NCI-H69 (cell line): ENCODE data around the gene SCLY.
A peak's percentile ranks its signal among the peaks of the same experiment; 100 is the strongest.

Experiments
- DNase-seq: peaks from one replicate; lab custom pipeline; 2025; lab: John Stamatoyannopoulos, UW

The SCLY gene

DNA sequence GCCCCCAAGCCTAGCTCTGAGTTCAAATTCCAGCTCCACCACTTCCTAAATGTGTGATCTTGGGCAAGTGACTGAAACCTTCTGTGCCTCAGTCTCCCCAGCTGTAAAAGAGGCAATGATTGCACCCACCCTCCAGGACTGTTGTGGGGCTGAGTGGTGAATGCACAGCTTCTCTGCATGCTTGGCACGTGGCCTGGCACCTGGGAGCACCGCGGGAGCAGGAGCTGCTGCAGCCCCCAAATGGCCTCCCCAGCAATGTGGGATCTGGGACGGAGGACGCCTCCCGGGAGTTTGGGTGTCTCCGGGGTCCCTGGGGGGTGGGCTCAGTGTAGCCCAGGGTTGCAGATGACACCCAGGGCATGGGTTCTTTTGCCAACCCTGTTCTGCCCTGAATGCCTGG, 79.2 kb downstream of the SCLY start:
- DNase-seq, result no peak

DNA sequence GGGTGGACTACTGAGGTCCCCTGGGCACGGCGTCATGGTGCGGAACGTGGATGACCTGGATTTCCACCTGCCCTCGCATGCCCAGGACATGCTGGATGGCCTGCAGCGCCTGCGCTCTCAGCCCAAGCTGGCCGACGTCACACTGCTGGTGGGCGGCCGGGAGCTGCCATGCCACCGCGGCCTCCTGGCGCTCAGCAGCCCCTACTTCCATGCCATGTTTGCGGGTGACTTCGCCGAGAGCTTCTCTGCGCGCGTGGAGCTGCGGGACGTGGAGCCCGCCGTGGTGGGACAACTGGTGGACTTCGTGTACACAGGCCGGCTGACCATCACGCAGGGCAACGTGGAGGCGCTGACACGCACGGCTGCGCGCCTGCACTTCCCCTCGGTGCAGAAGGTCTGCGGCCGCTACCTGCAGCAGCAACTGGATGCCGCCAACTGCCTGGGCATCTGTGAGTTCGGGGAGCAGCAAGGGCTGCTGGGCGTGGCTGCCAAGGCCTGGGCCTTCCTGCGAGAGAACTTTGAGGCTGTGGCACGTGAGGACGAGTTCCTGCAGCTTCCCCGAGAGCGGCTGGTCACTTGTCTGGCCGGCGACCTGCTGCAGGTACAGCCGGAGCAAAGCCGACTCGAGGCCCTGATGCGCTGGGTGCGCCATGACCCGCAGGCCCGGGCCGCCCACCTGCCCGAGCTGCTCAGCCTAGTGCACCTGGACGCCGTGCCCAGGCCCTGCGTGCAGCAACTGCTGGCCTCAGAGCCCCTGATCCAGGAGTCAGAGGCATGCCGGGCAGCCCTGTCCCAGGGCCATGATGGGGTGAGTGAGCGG, 80.1 kb downstream of the SCLY start:
- no peak for DNase-seq

DNA sequence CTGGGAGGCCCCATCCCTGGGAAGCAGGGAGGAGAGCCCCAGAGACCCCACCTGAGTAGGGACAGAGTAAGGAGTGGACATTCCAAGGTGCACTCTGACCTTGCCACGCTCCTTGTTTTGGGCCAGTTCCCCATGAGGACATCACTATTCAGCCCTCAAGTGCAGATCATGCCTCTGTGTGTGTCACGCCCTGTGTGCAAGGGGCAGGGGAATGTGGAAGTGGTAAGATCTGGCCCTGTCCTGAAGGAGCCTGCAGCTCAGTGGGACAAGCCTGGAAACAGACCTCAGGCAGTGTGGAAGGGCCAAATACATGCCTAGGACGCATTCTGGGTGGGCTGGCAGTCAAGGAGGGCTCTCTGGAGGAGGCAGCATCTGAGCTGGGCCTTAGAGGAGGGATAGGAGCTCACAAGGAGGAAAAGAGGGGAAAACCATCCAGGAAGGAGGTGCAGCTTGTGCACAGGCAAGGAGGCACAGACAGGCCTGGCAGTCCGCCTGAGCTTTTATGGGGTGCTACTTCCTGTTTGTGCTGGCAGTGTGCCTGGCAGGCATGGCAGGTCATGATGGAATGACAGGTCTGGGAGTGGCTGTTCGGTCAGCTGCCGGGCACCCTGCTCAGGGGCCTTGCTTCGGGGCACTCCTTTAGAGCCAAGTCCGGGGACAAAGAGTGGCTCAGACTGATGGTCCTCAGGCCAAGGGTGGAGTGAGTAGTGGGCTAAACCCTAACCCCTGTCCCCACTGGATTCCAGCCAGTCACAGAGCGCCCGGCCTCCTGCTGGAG, 80.9 kb downstream of the SCLY start:
- DNase-seq, result peak; percentile 62

DNA sequence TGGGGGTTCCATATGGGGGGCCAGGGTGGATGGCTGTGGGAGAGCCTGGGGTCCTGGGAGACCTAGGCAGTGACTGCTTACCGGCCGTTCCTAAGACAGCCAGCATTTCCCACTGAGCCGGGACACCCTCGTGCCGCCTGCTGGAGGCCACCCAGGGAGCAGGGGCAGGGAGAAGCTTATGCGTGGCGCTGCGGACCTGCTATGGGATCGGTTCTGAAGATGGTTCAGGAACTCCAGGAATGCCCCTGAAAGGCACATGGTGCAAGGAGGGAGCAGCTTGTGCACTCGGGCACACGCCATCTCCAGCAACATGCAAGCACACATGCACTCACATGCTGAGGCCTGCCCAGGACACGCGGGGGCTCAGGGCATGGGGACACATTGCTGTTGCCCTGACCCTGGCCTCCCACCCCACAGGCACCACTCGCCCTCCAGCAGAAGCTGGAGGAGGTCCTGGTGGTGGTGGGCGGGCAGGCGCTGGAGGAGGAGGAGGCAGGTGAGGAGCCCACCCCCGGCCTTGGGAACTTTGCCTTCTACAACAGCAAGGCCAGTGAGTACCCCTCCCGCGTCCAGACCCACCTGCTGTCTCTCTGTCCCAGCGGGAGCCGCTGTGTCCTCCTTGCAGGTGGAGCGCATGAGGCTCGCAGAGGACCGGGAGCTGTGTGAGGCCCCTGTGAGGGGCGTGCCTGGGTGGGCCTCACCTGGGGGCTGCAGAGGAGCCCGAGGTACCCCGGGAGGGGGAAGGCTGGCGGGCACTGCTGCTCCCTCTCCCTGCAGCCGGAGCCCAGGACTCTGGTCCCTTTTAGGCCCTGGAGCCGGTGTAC, 81.8 kb downstream of the SCLY start:
- DNase-seq, result no peak

DNA sequence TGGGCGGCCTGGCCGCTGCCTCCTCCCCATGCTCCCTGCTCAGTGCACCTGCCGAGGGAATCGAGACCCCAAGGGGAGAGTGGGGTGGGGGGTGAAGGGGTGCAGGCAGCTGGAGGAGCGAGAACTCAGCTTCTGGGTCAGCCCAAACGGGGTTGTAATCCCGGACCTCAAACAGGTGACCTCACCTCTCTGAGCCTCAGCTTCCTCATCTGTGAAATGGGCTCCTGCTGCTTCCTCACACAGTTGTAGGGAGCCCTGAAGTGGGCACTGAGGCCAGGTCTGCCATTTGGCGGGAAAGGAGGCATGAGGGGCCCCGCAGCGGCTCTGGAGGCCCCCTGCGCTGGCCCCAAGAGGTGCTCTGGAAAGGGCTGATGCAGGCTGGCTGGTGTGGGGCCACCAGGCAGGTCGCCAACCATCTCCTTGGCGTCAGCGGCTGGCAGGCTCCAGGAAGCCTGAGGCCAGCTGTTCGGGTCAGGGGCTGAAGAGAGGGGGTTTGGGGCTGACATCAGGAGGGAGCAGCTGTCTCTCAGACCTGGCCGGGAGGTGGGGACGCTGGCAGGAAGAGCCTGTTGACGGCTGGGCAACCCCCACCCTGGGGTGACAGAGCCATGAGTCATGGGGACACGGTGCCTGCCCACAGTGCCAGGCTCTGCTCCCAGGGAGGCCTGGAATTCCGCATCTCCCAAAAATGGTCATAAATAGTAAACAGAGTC, 82.6 kb downstream of the SCLY start:
- DNase-seq, result no peak

DNA sequence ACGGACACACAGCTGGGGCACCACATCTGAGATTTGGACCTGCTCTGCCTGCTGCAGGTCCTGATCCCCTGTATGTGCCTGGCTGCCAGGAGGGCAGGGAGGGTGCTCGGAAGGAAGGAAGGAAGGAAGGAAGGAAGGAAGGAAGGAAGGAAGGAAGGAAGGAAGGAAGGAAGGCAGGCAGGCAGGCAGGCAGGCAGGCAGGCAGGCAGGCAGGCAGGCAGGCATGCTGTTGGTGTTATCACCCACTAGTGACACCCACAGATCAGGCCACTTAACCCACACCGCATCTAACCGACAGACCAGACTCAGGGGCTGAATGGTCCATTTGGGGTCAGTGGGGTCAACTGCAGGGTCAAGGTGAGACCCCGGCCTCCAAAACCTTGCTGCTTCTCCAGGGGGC, 83.5 kb downstream of the SCLY start:
- no peak for DNase-seq

DNA sequence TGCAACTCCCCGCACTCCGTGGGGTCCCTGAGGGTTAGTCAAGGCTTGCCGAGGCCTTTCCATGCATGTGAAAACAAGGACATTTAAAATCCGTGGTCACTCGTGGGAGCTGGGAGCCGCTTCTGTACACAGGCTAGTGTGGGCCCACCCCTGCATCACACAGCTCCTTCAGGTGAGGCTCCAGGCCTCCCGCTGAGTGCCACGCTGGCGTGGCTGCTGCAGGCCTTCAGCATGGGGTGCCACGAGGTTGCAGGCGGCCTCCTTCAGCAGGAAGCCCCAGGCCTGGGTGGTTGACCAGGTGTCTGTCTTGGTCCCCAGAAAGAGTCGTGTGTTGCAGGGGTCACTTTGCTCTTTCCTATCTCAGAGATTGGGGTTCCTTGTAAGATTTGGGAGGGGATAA, 84.2 kb downstream of the SCLY start:
- DNase-seq, result no peak

DNA sequence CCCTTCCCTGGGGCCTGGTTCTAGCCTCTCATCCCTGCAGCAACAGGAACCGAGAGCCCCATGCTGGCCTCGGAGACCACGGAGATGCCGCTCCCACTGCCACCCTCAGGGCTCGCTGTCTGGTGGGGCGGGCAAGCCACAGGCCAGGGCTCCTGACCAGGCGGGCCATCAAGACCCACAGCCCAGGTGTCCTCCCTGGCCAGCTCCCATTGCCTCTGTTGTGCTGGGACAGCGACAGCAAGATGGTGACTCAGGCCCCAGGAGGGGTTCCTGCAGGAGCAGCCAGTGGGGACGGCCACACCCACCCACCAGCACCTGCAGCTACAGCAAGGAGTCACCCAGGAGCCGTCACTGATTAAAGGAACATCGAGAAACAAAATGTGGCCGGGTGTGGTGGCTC, 85.0 kb downstream of the SCLY start:
- DNase-seq, result no peak

DNA sequence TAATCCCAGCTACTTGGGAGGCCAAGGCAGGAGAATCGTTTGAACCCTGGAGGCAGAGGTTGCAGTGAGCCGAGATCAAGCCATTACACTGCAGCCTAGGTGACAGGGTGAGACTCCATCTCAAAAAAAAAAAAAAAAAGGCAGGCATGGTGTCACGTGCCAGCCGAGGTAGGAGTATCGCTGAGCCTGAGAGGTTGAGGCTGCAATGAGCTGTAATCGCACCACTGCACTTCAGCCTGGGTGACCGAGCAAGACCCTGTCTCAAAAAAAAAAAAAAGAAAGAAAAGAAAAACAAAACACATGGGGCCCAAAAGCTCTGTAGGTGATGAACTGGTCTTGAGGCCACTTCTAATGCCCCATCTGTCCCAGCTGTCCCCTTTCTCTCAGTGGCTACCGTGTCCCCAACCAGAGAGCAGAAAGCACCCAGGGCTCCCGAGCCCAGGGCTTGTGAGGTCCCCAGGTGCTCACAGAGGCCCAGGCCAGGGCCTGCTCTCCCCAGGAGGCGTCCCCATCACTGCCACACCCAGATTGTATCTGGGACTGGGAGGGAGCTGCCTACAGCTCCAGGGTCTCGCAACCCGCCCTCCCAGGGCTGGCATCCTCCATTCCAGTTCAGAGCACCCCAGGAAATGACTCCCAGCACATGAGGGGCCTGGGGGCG, 86.2 kb downstream of the SCLY start:
- no peak for DNase-seq

DNA sequence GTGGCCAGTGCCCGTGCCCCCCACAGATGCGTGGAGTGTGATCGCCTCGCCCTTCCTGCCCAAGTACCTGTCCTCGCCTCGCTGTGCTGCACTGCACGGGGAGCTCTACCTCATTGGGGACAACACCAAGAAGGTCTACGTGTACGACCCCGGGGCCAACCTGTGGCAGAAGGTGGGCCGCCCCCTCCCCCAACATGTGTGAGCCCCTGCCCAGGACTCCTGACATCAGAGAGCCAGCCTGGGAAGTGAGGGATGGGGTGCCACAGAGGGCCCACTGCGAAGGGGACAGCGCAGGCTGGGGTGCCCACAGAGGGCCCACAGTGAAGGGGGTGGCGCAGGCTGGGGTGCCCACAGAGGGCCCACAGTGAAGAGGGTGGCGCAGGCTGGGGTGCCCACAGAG, 88.2 kb downstream of the SCLY start:
- DNase-seq, result no peak
